ENCODE measurements around the gene MFSD6.

Gene MFSD6

GRCh38 chr2:190409616-190410015 lies 1.5 kb downstream of the MFSD6 start:
- Histone ChIP-seq H3K9me3 (no peaks in the 10 kb centered on the region), H3K27ac (no peak overlapping the region), H3K4me1 (ENCODE audit: control insufficient read depth in 1 of 2, insufficient read depth in 1 of 2, low read depth in 1 of 2, low read length in 1 of 2) (peaks cover 21 to 29% of the 10 kb centered on the region in 2 experiments), H3K36me3 (no peaks in the 10 kb centered on the region), H3K4me3 (ENCODE audit: low read depth in 1 of 2, low read length in 1 of 2) (no peak overlapping the region), H3K27me3 (peaks cover 98% of the 10 kb centered on the region)
- no peak for TF ChIP-seq CTCF (IDR thresholded peaks at IDR 0.05)

- no peaks in the 10 kb centered on the region for H3K36me3 ChIP-seq
- no peak overlapping the region for H3K4me3 ChIP-seq (ENCODE audit: low read depth in 1 of 2, low read length in 1 of 2)
- peaks cover 21 to 29% of the 10 kb centered on the region in 2 experiments for H3K4me1 ChIP-seq (ENCODE audit: control insufficient read depth in 1 of 2, insufficient read depth in 1 of 2, low read depth in 1 of 2, low read length in 1 of 2)
- no peak overlapping the region for H3K27ac ChIP-seq
- no peaks in the 10 kb centered on the region for H3K9me3 ChIP-seq
- H3K27me3 ChIP-seq, result peaks cover 92% of the 10 kb centered on the region
- TF ChIP-seq CTCF (IDR thresholded peaks at IDR 0.05), result no peak
These were observed 2.0 kb downstream of the MFSD6 start for GRCh38 chr2:190410166-190410565.

GRCh38 chr2:190412966-190413365 lies 4.8 kb downstream of the MFSD6 start:
- peaks cover 14 to 22% of the 10 kb centered on the region in 2 experiments for H3K4me1 ChIP-seq (ENCODE audit: control insufficient read depth in 1 of 2, insufficient read depth in 1 of 2, low read depth in 1 of 2, low read length in 1 of 2)

GRCh38 chr2:190413421-190413820 lies 5.3 kb downstream of the MFSD6 start:
- no peak for TF ChIP-seq CTCF (IDR thresholded peaks at IDR 0.05)

More at GRCh38 chr2:190412966-190413365, 4.8 kb downstream of the MFSD6 start:
- Histone ChIP-seq H3K27me3 (peaks cover 64% of the 10 kb centered on the region), H3K36me3 (no peaks in the 10 kb centered on the region), H3K27ac (no peak overlapping the region), H3K4me3 (ENCODE audit: low read depth in 1 of 2, low read length in 1 of 2) (no peak overlapping the region), H3K9me3 (no peaks in the 10 kb centered on the region)
- no peak for TF ChIP-seq CTCF (IDR thresholded peaks at IDR 0.05)

GRCh38 chr2:190415251-190415650 lies 7.1 kb downstream of the MFSD6 start:
- no peak for TF ChIP-seq CTCF (IDR thresholded peaks at IDR 0.05)
- Histone ChIP-seq H3K27ac (no peak overlapping the region), H3K4me1 (ENCODE audit: control insufficient read depth in 1 of 2, insufficient read depth in 1 of 2, low read depth in 1 of 2, low read length in 1 of 2) (peaks cover 10 to 15% of the 10 kb centered on the region in 2 experiments)

More at GRCh38 chr2:190413421-190413820, 5.3 kb downstream of the MFSD6 start:
- Histone ChIP-seq H3K27me3 (peaks cover 60% of the 10 kb centered on the region), H3K9me3 (no peaks in the 10 kb centered on the region), H3K27ac (no peak overlapping the region), H3K36me3 (no peaks in the 10 kb centered on the region), H3K4me3 (ENCODE audit: low read depth in 1 of 2, low read length in 1 of 2) (no peak overlapping the region), H3K4me1 (ENCODE audit: control insufficient read depth in 1 of 2, insufficient read depth in 1 of 2, low read depth in 1 of 2, low read length in 1 of 2) (peaks cover 14 to 22% of the 10 kb centered on the region in 2 experiments)

More at GRCh38 chr2:190415251-190415650, 7.1 kb downstream of the MFSD6 start:
- H3K27me3 ChIP-seq, result peaks cover 42% of the 10 kb centered on the region
- no peaks in the 10 kb centered on the region for H3K9me3 ChIP-seq
- no peaks in the 10 kb centered on the region for H3K36me3 ChIP-seq
- H3K4me3 ChIP-seq (ENCODE audit: low read depth in 1 of 2, low read length in 1 of 2), result no peak overlapping the region

All from neutrophil (primary cell).